GM12878 (cell line): ENCODE data around the gene GOLGA6B. TPM values are rescaled to one million over a fixed set of nuclear protein-coding genes. Genes with fewer than 3 reads are reported as not detected.
"Not testable (repeated sequence)": the region's sequence is repeated elsewhere in the genome, so short reads cannot be mapped to it uniquely, and the experiment has no call there.

Experiments
- ATAC-seq: fragments of 200-7000 bp; cut with Tn5 transposase; 3 replicates; pipeline ENCODE4 v1.9.1; 2020; ENCODE audit warnings: mild to moderate bottlenecking, moderate library complexity
- BruUV-seq: library from RNA; stranded (reverse); fragments of 400-500 nt; replicated peaks from 2 replicates; lab custom pipeline; 2021; lab: Mats Ljungman, UMichigan
- CTCF ChIA-PET: fragments of 300-600 bp; sonication (Branson Sonifier 250); formaldehyde crosslinking; extraction: SDS; loops from one replicate; lab custom pipeline; 2021; ENCODE audit warnings: inconsistent platforms; lab: Yijun Ruan, JAX
- POLR2A ChIA-PET: fragments of 350-600 bp; formaldehyde crosslinking; extraction: SDS; loops from one replicate; lab custom pipeline; 2021; ENCODE audit warnings: inconsistent platforms; lab: Charles Lee
- RAD21 ChIA-PET: fragments of 300-600 bp; sonication (Branson Sonifier 250); formaldehyde crosslinking; loops from one replicate; lab custom pipeline; 2023; ENCODE audit warnings: antibody characterized with exemption; ENCODE audit not compliant: unreplicated experiment; lab: Charles Lee
- SMC1A ChIA-PET: fragments of 300-600 bp; sonication (Branson Sonifier 250); formaldehyde crosslinking; loops from one replicate; lab custom pipeline; 2023; ENCODE audit not compliant: unreplicated experiment, uncharacterized antibody; lab: Charles Lee
- DNase-seq: peaks from one replicate; pipeline ENCODE4 v3.0.0-alpha.2; 2011; ENCODE audit warnings: low read depth, low spot score
- FAIRE-seq: peaks from 3 replicates; lab custom pipeline; 2011; peaks lifted over from hg19 to GRCh38; lab: Jason Lieb, UNC
- H2AFZ ChIP-seq: 2 replicates; pipeline ENCODE4 v1.6.0; 2011; ENCODE audit warnings: low read depth, low read length, control low read depth; ENCODE audit not compliant: control insufficient read depth
- H3K27ac ChIP-seq: 2 replicates; pipeline ENCODE4 v1.5.1; 2011; ENCODE audit warnings: control low read depth; ENCODE audit not compliant: control insufficient read depth, insufficient read depth
- H3K27me3 ChIP-seq, 2 experiments: replicated peaks in 1 of 2; 2 replicates each; pipeline versions ENCODE4 v1.6.0 to v1.6.1; 2011; ENCODE audit warnings: low read length in 1 of 2; ENCODE audit not compliant: control insufficient read depth in 2 of 2, insufficient read depth in 2 of 2
- H3K36me3 ChIP-seq, 2 experiments: 2 replicates each; pipeline ENCODE4 v1.5.1; 2011; ENCODE audit warnings: low read length in 1 of 2; ENCODE audit not compliant: control insufficient read depth in 2 of 2, insufficient read depth in 2 of 2
- H3K4me1 ChIP-seq: 2 replicates; pipeline ENCODE4 v1.6.1; 2011; ENCODE audit warnings: mild to moderate bottlenecking, low read length, moderate library complexity, mixed read lengths; ENCODE audit not compliant: control insufficient read depth, insufficient read depth
- H3K4me2 ChIP-seq: 2 replicates; pipeline ENCODE4 v1.6.0; 2011; ENCODE audit warnings: control low read depth; ENCODE audit not compliant: control insufficient read depth, insufficient read depth
- H3K4me3 ChIP-seq: fragments of 200-600 bp; sonication (generic); 2 replicates; pipeline ENCODE4 v1.5.1; 2016
- H3K79me2 ChIP-seq: 2 replicates; pipeline ENCODE4 v1.6.0; 2011; ENCODE audit warnings: low read length; ENCODE audit not compliant: control insufficient read depth, insufficient read depth
- H3K9ac ChIP-seq: 2 replicates; pipeline ENCODE4 v1.8.0; 2011; ENCODE audit warnings: low read length, control low read depth, mixed read lengths; ENCODE audit not compliant: control insufficient read depth, insufficient read depth
- H3K9me3 ChIP-seq: replicated peaks from 3 replicates; pipeline ENCODE4 v1.5.1; 2011; ENCODE audit warnings: mild to moderate bottlenecking, low read length; ENCODE audit not compliant: control insufficient read depth, insufficient read depth
- H4K20me1 ChIP-seq: 2 replicates; pipeline ENCODE4 v1.6.0; 2011; ENCODE audit not compliant: control insufficient read depth, insufficient read depth
- WGBS: methylation state at CpG from one replicate; pipeline ENCODE4 v1.1.6; 2016; ENCODE audit warnings: low lambda C conversion rate; ENCODE audit not compliant: insufficient replicate concordance, insufficient coverage; ENCODE audit errors: missing lambda C conversion rate; 5-methylcytosine and 5-hydroxymethylcytosine counted together
- in situ Hi-C: fragments of 300-500 bp; cut with MboI; formaldehyde crosslinking; loops from 9 replicates; pipeline ENCODE4 v1.14.3; 2018; ENCODE audit warnings: mixed read lengths
- intact Hi-C: fragments of 100-400 bp; cut with micrococcal nuclease; formaldehyde crosslinking; loops from one replicate; pipeline ENCODE4 v1.14.2; 2022; ENCODE audit not compliant: unreplicated experiment
- polyA plus RNA-seq, 11 experiments: library from polyadenylated mRNA; depleted of rRNA in 4 of 11; unstranded in 6 of 11; stranded (reverse) in 5 of 11; fragments of >200 nt; fragmentation: Nextera tagmentation in 4 of 11; fragmentation: Illumina TruSeq in 1 of 11; extraction: Ambion mirVana in 4 of 11; extraction: Trizol in 1 of 11; gene quantifications; 1 replicate in 1 of 11; 2 replicates in 10 of 11; pipeline versions ENCODE4 v1.2.1 to v1.2.3, GENCODE V29; 2011 to 2016; ENCODE audit warnings: inconsistent platforms in 2 of 11, missing spikeins in 2 of 11, low read depth in 1 of 11
- total RNA-seq, 4 experiments: library from RNA; depleted of rRNA in 3 of 4; stranded (reverse); fragments of >200 nt in 3 of 4; fragmentation: Illumina TruSeq in 1 of 4; extraction: Trizol in 1 of 4; gene quantifications; 2 replicates each; pipeline versions ENCODE4 v1.2.1 to v1.2.3, GENCODE V29; 2013 to 2021

The GOLGA6B gene
- total and polyA plus RNA-seq, 10 of the 15 experiments (the other 5 are each of a cell fraction or from before 2014, with no cell fraction given), result not detected

- RAD21 ChIA-PET, H4K20me1 ChIP-seq, BruUV-seq, H3K9me3 ChIP-seq, H3K4me3 ChIP-seq, DNase-seq, ATAC-seq, H3K79me2 ChIP-seq, H3K36me3 ChIP-seq, H3K4me1 ChIP-seq, in situ Hi-C loops, SMC1A ChIA-PET, H3K27me3 ChIP-seq, H2AFZ ChIP-seq, intact Hi-C loops, H3K27ac ChIP-seq, H3K9ac ChIP-seq, FAIRE-seq, POLR2A ChIA-PET, H3K4me2 ChIP-seq, CTCF ChIA-PET: not testable (repeated sequence)
- WGBS, result 32% methylated on average over 5 of the region's 11 CpGs
These were observed 11.2 kb downstream of the GOLGA6B start for GRCh38 chr15:72665706-72666105.

DNA sequence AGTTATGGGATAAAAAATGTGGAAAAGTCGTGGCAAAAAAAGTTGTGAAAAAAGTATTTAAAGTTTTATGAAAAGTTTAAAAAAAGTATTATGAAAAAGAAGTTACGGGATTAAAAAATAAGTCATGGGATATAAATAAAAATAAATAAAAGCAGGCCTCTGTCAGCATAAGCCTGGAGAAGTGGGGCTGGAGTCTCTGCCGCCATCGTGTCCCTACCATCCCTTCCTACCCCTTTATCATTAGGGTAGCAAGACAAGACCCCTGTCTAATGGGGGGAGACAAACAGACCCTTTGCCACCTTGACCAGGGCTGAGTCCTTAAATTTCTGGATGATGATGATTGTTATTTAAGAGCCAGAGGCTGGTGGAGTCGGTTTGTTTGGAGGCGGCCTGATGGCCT lies 15.3 kb downstream of the GOLGA6B start:
- H3K79me2 ChIP-seq, DNase-seq, H3K9ac ChIP-seq, H3K27me3 ChIP-seq, POLR2A ChIA-PET, intact Hi-C loops, RAD21 ChIA-PET, H3K27ac ChIP-seq, SMC1A ChIA-PET, H3K9me3 ChIP-seq, H3K4me1 ChIP-seq, H4K20me1 ChIP-seq, CTCF ChIA-PET, H3K36me3 ChIP-seq, H3K4me3 ChIP-seq, BruUV-seq, FAIRE-seq, H2AFZ ChIP-seq, H3K4me2 ChIP-seq, ATAC-seq: not testable (repeated sequence)
- WGBS, result 69% methylated on average over 3 of the region's 6 CpGs
- in situ Hi-C loops, result loop anchor here (5.0 to 10.0 kb wide), 5 partner anchors 43 to 358 kb away; partner anchors contain the start of gene ARIH1
